ENCODE data around the gene DGKI. TPM values are rescaled to one million over a fixed set of nuclear protein-coding genes. Genes with fewer than 3 reads are reported as not detected.
A peak's percentile ranks its signal among the peaks of the same experiment; 100 is the strongest.

DGKI gene
- total RNA-seq, 4 donors from 2014 or later = 0.02 to 1.8 (median 0.07) TPM; not detected in 1

GRCh38 chr7:137757146-137757925 lies 89.4 kb downstream of the DGKI start:
- Histone ChIP-seq H3K27me3 (no peaks in the 10 kb centered on the region), H3K36me3 (no peaks in the 10 kb centered on the region), H3K9me3 (no peaks in the 10 kb centered on the region), H3K4me1 (no peaks in the 10 kb centered on the region), H3K27ac (no peak overlapping the region), H3K4me3 (no peak overlapping the region)
- no peak for TF ChIP-seq CTCF (IDR thresholded peaks at IDR 0.05 in 4 of 5, conservative IDR thresholded peaks at IDR 0.05 in 1 of 5)
- no peak for TF ChIP-seq POLR2A (IDR thresholded peaks at IDR 0.05)
- ATAC-seq = no peak
- no peak for DNase-seq
- in situ Hi-C loops (cut with MboI; ENCODE audit: low sequenced_read_pairs in 4 of 4) = no loop called here
- intact Hi-C loops (cut with DNase I; ENCODE audit: low total_unique reads) = no loop called here

- TF ChIP-seq CTCF (IDR thresholded peaks at IDR 0.05 in 4 of 5, conservative IDR thresholded peaks at IDR 0.05 in 1 of 5) = no peak
- no peak for TF ChIP-seq POLR2A (IDR thresholded peaks at IDR 0.05)
- intact Hi-C loops (cut with DNase I; ENCODE audit: low total_unique reads) = no loop called here
Observed at GRCh38 chr7:137755846-137756651, 90.7 kb downstream of the DGKI start.

GRCh38 chr7:137755427-137755826 lies 91.3 kb downstream of the DGKI start:
- Histone ChIP-seq H3K4me3 (no peak overlapping the region), H3K27me3 (no peaks in the 10 kb centered on the region), H3K36me3 (no peaks in the 10 kb centered on the region), H3K27ac (no peak overlapping the region), H3K9me3 (no peaks in the 10 kb centered on the region), H3K4me1 (no peaks in the 10 kb centered on the region)
- no peak for ATAC-seq
- in situ Hi-C loops (cut with MboI; ENCODE audit: low sequenced_read_pairs in 4 of 4) = no loop called here
- DNase-seq = no peak
- TF ChIP-seq CTCF (IDR thresholded peaks at IDR 0.05 in 4 of 5, conservative IDR thresholded peaks at IDR 0.05 in 1 of 5) (no peak), POLR2A (IDR thresholded peaks at IDR 0.05) (no peak)
- intact Hi-C loops (cut with DNase I; ENCODE audit: low total_unique reads) = no loop called here

More at GRCh38 chr7:137755846-137756651, 90.7 kb downstream of the DGKI start:
- Histone ChIP-seq H3K36me3 (no peaks in the 10 kb centered on the region), H3K4me3 (no peak overlapping the region), H3K4me1 (no peaks in the 10 kb centered on the region), H3K27ac (no peak overlapping the region), H3K9me3 (no peaks in the 10 kb centered on the region), H3K27me3 (no peaks in the 10 kb centered on the region)
- no peak for ATAC-seq
- in situ Hi-C loops (cut with MboI; ENCODE audit: low sequenced_read_pairs in 4 of 4) = no loop called here
- DNase-seq = no peak

GRCh38 chr7:137753948-137754851 lies 92.6 kb downstream of the DGKI start:
- H3K27ac ChIP-seq = no peak overlapping the region

More at GRCh38 chr7:137753948-137754851, 92.6 kb downstream of the DGKI start:
- Histone ChIP-seq H3K4me1 (no peaks in the 10 kb centered on the region), H3K27me3 (no peaks in the 10 kb centered on the region), H3K36me3 (no peaks in the 10 kb centered on the region), H3K9me3 (no peaks in the 10 kb centered on the region), H3K4me3 (no peak overlapping the region)
- no peak for TF ChIP-seq CTCF (IDR thresholded peaks at IDR 0.05 in 4 of 5, conservative IDR thresholded peaks at IDR 0.05 in 1 of 5)
- TF ChIP-seq POLR2A (IDR thresholded peaks at IDR 0.05) = no peak
- in situ Hi-C loops (cut with MboI; ENCODE audit: low sequenced_read_pairs in 4 of 4) = no loop called here
- intact Hi-C loops (cut with DNase I; ENCODE audit: low total_unique reads) = no loop called here
- peak in 1 of 2 donors; percentile 61 for ATAC-seq
- DNase-seq = peak in 1 of 2 donors; percentile 14
